HCT116 (cell line): ENCODE data around the gene GPD1L. TPM values are rescaled to one million over a fixed set of nuclear protein-coding genes. Genes with fewer than 3 reads are reported as not detected.

Experiments
- ATAC-seq: fragments of 200-7000 bp; cut with Tn5 transposase; 2 replicates; pipeline ENCODE4 v1.9.1; 2020; ENCODE audit warnings: mild to moderate bottlenecking, moderate library complexity
- BruUV-seq: library from RNA; stranded (reverse); fragments of 400-500 nt; replicated peaks from 2 replicates; lab custom pipeline; 2021; lab: Mats Ljungman, UMichigan
- CTCF ChIA-PET: fragments of 300-600 bp; sonication (Branson Sonifier 250); formaldehyde crosslinking; loops from one replicate; lab custom pipeline; 2021; ENCODE audit warnings: antibody characterized with exemption; lab: Charles Lee
- POLR2A ChIA-PET: fragments of 300-600, 350-600 bp; sonication (Branson Sonifier 250); formaldehyde crosslinking; loops from one replicate; lab custom pipeline; 2021; ENCODE audit warnings: antibody characterized with exemption; lab: Charles Lee
- RAD21 ChIA-PET, 2 experiments: fragments of 300-600 bp; sonication (Branson Sonifier 250); formaldehyde crosslinking; loops; one replicate each; lab custom pipeline; 2023; ENCODE audit warnings: low total read pairs in 2 of 2; ENCODE audit not compliant: uncharacterized antibody in 2 of 2, unreplicated experiment in 2 of 2, low non-redundant PET in 1 of 2; lab: Charles Lee
- DNase-seq: peaks from one replicate; pipeline ENCODE4 v3.0.0-alpha.2; 2010; ENCODE audit warnings: low read depth, low spot score
- H2AFZ ChIP-seq: fragments of 200-600 bp; shearing (Covaris generic), sonication (generic); 2 replicates; pipeline ENCODE4 v1.6.1; 2017; ENCODE audit warnings: low read depth, mixed run types, mixed read lengths, antibody characterized with exemption, low read length; ENCODE audit not compliant: poor library complexity, severe bottlenecking
- H3K27ac ChIP-seq: 2 replicates; pipeline ENCODE4 v1.5.1; 2012; ENCODE audit warnings: low read depth, low read length
- H3K27me3 ChIP-seq: fragments of 200-600 bp; sonication (generic); 2 replicates; pipeline ENCODE4 v1.6.1; 2016; ENCODE audit warnings: mixed run types, low read length, mixed read lengths; ENCODE audit not compliant: insufficient read depth
- H3K36me3 ChIP-seq, 2 experiments: fragments of 200-500 bp in 1 of 2; fragments of 200-600 bp in 1 of 2; sonication (Bioruptor generic) in 1 of 2; sonication (generic) in 1 of 2; 2 replicates each; pipeline versions ENCODE4 v1.5.1 to v1.6.1; 2014 to 2016; ENCODE audit warnings: low read length in 2 of 2, inconsistent platforms in 1 of 2, mixed read lengths in 1 of 2, mixed run types in 1 of 2; ENCODE audit not compliant: insufficient read depth in 2 of 2, control insufficient read depth in 1 of 2
- H3K4me1 ChIP-seq, 2 experiments: fragments of 200-600 bp in 1 of 2; sonication (generic) in 1 of 2; 2 replicates each; pipeline versions ENCODE4 v1.5.1 to v1.6.1; 2012 to 2017; ENCODE audit warnings: low read length in 2 of 2, inconsistent platforms in 1 of 2, mild to moderate bottlenecking in 1 of 2, mixed read lengths in 1 of 2, mixed run types in 1 of 2, moderate library complexity in 1 of 2; ENCODE audit not compliant: insufficient read depth in 2 of 2, control insufficient read depth in 1 of 2
- H3K4me2 ChIP-seq: fragments of 200-600 bp; sonication (generic); 2 replicates; pipeline ENCODE4 v1.6.1; 2017; ENCODE audit warnings: mixed run types, low read length, mixed read lengths
- H3K4me3 ChIP-seq, 2 experiments: fragments of 200-600 bp in 1 of 2; sonication (generic) in 1 of 2; replicated peaks in 1 of 2; 2 replicates each; pipeline ENCODE4 v1.5.1; 2011 to 2016; ENCODE audit warnings: low read length in 2 of 2, control low read depth in 1 of 2, low read depth in 1 of 2, mild to moderate bottlenecking in 1 of 2, mixed read lengths in 1 of 2, mixed run types in 1 of 2
- H3K79me2 ChIP-seq: fragments of 200-600 bp; sonication (generic); 2 replicates; pipeline ENCODE4 v1.6.1; 2017; ENCODE audit warnings: mild to moderate bottlenecking, mixed run types, low read length, moderate library complexity, mixed read lengths; ENCODE audit not compliant: insufficient read depth
- H3K9ac ChIP-seq: fragments of 200-600 bp; sonication (generic); 2 replicates; pipeline ENCODE4 v1.6.1; 2016; ENCODE audit warnings: low read length, mixed read lengths
- H3K9me2 ChIP-seq: fragments of 200-600 bp; sonication (generic), shearing (Covaris generic); 2 replicates; pipeline ENCODE4 v1.6.1; 2017; ENCODE audit warnings: mixed run types, mild to moderate bottlenecking, moderate library complexity; ENCODE audit not compliant: insufficient read depth
- H3K9me3 ChIP-seq, 2 experiments: fragments of 200-500 bp in 1 of 2; fragments of 200-600 bp in 1 of 2; sonication (Bioruptor generic) in 1 of 2; sonication (generic) in 1 of 2; 2 replicates each; pipeline ENCODE4 v1.6.1; 2014 to 2017; ENCODE audit warnings: low read length in 2 of 2, mixed read lengths in 2 of 2, inconsistent platforms in 1 of 2, low read depth in 1 of 2, mild to moderate bottlenecking in 1 of 2, mixed run types in 1 of 2, moderate library complexity in 1 of 2; ENCODE audit not compliant: control insufficient read depth in 1 of 2, insufficient read depth in 1 of 2
- H4K20me1 ChIP-seq: fragments of 200-600 bp; sonication (generic), shearing (Covaris generic); 2 replicates; pipeline ENCODE4 v1.6.1; 2017; ENCODE audit warnings: mixed run types, mild to moderate bottlenecking, moderate library complexity; ENCODE audit not compliant: insufficient read depth
- CBX3 ChIP-seq: IDR thresholded peaks from 2 replicates; pipeline ENCODE4 v1.6.1; 2012; ENCODE audit warnings: low read depth
- CEBPB ChIP-seq: IDR thresholded peaks from 2 replicates; pipeline ENCODE4 v1.6.1; 2012; ENCODE audit warnings: low read depth
- EGR1 ChIP-seq: IDR thresholded peaks from 2 replicates; pipeline ENCODE4 v1.6.1; 2012; ENCODE audit warnings: low read depth
- ELF1 ChIP-seq: IDR thresholded peaks from 2 replicates; pipeline ENCODE4 v1.6.1; 2012; ENCODE audit warnings: low read depth, borderline replicate concordance
- EZH2 ChIP-seq: fragments of 200-600 bp; sonication (generic); IDR thresholded peaks from 2 replicates; pipeline ENCODE4 v1.6.1; 2017; ENCODE audit warnings: antibody characterized with exemption, mixed run types
- FOSL1 ChIP-seq: IDR thresholded peaks from 2 replicates; pipeline ENCODE4 v1.6.1; 2012; ENCODE audit warnings: low read depth
- JUND ChIP-seq: IDR thresholded peaks from 2 replicates; pipeline ENCODE4 v1.6.1; 2012
- POLR2AphosphoS5 ChIP-seq: IDR thresholded peaks from 2 replicates; pipeline ENCODE4 v1.6.1; 2011; ENCODE audit warnings: mild to moderate bottlenecking, low read depth, low read length, moderate library complexity
- RAD21 ChIP-seq: IDR thresholded peaks from 2 replicates; pipeline ENCODE4 v1.6.1; 2012; ENCODE audit warnings: low read depth, mild to moderate bottlenecking
- SIN3A ChIP-seq: IDR thresholded peaks from 2 replicates; pipeline ENCODE4 v1.6.1; 2012; ENCODE audit warnings: low read depth
- SP1 ChIP-seq: IDR thresholded peaks from 2 replicates; pipeline ENCODE4 v1.6.1; 2012; ENCODE audit warnings: low read depth
- TCF7L2 ChIP-seq: IDR thresholded peaks from 2 replicates; pipeline ENCODE4 v1.7.0; 2011; ENCODE audit warnings: borderline replicate concordance, inconsistent platforms; ENCODE audit not compliant: insufficient read depth, insufficient read length; ENCODE audit errors: extremely low read depth
- YY1 ChIP-seq: IDR thresholded peaks from 2 replicates; pipeline ENCODE4 v1.6.1; 2011; ENCODE audit warnings: low read length, low read depth, moderate library complexity, mild to moderate bottlenecking; ENCODE audit not compliant: insufficient replicate concordance; ENCODE audit errors: extremely low read depth
- ZFX ChIP-seq: fragments of 450-650 bp; IDR thresholded peaks from 2 replicates; pipeline ENCODE4 v1.6.1; 2017
- intact Hi-C: fragments of 100-400 bp; cut with micrococcal nuclease; formaldehyde crosslinking; loops from 2 replicates; pipeline ENCODE4 v1.10.0; 2022
- total RNA-seq: library from RNA; stranded (reverse); gene quantifications from one replicate; pipeline ENCODE4 v1.2.1, GENCODE V29; 2021; ENCODE audit not compliant: unreplicated experiment
- TF ChIP-seq, protein P1 (sequence below), 3 experiments: fragments of 200-600 bp in 1 of 3; sonication (generic) in 1 of 3; IDR thresholded peaks in 2 of 3; conservative IDR thresholded peaks in 1 of 3; 2 replicates each; pipeline ENCODE4 v1.5.1; 2012 to 2017; ENCODE audit warnings: low read depth in 2 of 3, low read length in 2 of 3, antibody characterized with exemption in 1 of 3, borderline replicate concordance in 1 of 3, control low read depth in 1 of 3, mild to moderate bottlenecking in 1 of 3, mixed read lengths in 1 of 3, mixed run types in 1 of 3, moderate library complexity in 1 of 3; ENCODE audit not compliant: insufficient read depth in 1 of 3
- TF ChIP-seq, protein P2 (sequence below): IDR thresholded peaks from 2 replicates; pipeline ENCODE4 v1.6.1; 2012
- TF ChIP-seq, protein P3 (sequence below): IDR thresholded peaks from 2 replicates; pipeline ENCODE4 v1.6.1; 2011; ENCODE audit warnings: mild to moderate bottlenecking, low read length, moderate library complexity; ENCODE audit not compliant: insufficient replicate concordance; ENCODE audit errors: extremely low read depth
- TF ChIP-seq, protein P4 (sequence below): IDR thresholded peaks from 2 replicates; pipeline ENCODE4 v1.6.1; 2012

Gene GPD1L
- total RNA-seq, 1 experiment from 2014 or later = 21.9 TPM

DNA sequence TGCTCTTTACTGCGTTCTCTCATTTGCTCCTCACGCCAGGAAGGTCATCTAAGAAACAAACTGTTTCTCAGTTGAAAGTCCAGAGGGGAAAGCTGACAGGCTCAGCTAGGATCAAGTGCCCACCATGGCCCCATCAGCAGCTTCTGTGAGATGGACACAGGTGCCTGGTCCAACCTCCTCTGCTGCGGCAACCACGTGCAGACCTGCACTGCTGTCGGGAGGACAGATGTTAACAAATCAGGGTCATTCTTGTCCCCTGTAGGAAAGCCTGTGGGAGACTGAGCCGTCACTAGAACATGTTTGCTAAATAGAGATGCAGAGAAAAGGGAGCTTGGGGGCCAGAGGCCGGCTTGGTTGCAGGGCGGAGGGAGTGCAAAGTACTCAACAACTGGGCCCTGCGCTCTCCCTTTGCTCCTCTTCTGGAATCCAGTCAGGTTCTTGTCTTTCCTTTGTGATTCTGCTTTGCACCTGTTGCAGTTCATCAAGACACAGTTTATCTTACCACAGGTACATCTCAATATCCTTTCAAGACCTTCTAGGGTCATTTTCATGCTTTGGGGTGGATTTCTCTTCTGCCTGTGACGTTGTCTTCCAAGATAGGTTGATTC, 20.9 kb downstream of the GPD1L start:
- Histone ChIP-seq H2AFZ (no peak overlapping the region), H3K4me3 (no peak overlapping the region), H3K9me2 (no peaks in the 10 kb centered on the region; the same call in 1 of the 2 replicates), H3K4me2 (no peak overlapping the region), H3K27me3 (no peaks in the 10 kb centered on the region), H4K20me1 (no peaks in the 10 kb centered on the region), H3K9me3 (no peaks in the 10 kb centered on the region), H3K27ac (no peak overlapping the region), H3K79me2 (no peaks in the 10 kb centered on the region), H3K4me1 (no peaks in the 10 kb centered on the region), H3K36me3 (no peaks in the 10 kb centered on the region), H3K9ac (no peak overlapping the region)
- TF ChIP-seq ZFX (no peak), SP1 (no peak), SIN3A (no peak), POLR2AphosphoS5 (no peak), EZH2 (no peak), EGR1 (no peak), CBX3 (no peak), FOSL1 (no peak), RAD21 (no peak), CEBPB (no peak), JUND (no peak), TCF7L2 (no peak), YY1 (no peak), ELF1 (no peak)
- TF ChIP-seq, protein P1, sequence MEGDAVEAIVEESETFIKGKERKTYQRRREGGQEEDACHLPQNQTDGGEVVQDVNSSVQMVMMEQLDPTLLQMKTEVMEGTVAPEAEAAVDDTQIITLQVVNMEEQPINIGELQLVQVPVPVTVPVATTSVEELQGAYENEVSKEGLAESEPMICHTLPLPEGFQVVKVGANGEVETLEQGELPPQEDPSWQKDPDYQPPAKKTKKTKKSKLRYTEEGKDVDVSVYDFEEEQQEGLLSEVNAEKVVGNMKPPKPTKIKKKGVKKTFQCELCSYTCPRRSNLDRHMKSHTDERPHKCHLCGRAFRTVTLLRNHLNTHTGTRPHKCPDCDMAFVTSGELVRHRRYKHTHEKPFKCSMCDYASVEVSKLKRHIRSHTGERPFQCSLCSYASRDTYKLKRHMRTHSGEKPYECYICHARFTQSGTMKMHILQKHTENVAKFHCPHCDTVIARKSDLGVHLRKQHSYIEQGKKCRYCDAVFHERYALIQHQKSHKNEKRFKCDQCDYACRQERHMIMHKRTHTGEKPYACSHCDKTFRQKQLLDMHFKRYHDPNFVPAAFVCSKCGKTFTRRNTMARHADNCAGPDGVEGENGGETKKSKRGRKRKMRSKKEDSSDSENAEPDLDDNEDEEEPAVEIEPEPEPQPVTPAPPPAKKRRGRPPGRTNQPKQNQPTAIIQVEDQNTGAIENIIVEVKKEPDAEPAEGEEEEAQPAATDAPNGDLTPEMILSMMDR (IDR thresholded peaks at IDR 0.05 in 2 of 3, conservative IDR thresholded peaks at IDR 0.05 in 1 of 3; ENCODE audit: borderline replicate concordance in 1 of 3, insufficient read depth in 1 of 3, low read depth in 2 of 3, low read length in 2 of 3) = no peak
- TF ChIP-seq, protein P2, sequence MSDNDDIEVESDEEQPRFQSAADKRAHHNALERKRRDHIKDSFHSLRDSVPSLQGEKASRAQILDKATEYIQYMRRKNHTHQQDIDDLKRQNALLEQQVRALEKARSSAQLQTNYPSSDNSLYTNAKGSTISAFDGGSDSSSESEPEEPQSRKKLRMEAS = no peak
- TF ChIP-seq, protein P3, sequence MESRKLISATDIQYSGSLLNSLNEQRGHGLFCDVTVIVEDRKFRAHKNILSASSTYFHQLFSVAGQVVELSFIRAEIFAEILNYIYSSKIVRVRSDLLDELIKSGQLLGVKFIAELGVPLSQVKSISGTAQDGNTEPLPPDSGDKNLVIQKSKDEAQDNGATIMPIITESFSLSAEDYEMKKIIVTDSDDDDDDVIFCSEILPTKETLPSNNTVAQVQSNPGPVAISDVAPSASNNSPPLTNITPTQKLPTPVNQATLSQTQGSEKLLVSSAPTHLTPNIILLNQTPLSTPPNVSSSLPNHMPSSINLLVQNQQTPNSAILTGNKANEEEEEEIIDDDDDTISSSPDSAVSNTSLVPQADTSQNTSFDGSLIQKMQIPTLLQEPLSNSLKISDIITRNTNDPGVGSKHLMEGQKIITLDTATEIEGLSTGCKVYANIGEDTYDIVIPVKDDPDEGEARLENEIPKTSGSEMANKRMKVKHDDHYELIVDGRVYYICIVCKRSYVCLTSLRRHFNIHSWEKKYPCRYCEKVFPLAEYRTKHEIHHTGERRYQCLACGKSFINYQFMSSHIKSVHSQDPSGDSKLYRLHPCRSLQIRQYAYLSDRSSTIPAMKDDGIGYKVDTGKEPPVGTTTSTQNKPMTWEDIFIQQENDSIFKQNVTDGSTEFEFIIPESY = no peak
- TF ChIP-seq, protein P4, sequence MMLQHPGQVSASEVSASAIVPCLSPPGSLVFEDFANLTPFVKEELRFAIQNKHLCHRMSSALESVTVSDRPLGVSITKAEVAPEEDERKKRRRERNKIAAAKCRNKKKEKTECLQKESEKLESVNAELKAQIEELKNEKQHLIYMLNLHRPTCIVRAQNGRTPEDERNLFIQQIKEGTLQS = no peak
- BruUV-seq = no TSS peak
- DNase-seq (no peak), ATAC-seq (no peak)
- ChIA-PET RAD21 (no interaction called here), CTCF (no interaction called here), POLR2A (no interaction called here)
- intact Hi-C loops = no loop called here
